Inflammatory macrophage (primary cell): ENCODE measurements around the gene MRPS14.

Experiments used
- DNase-seq, 2 donors: peaks; one replicate each; pipeline ENCODE4 v3.0.0-alpha.2; 2020 to 2022

The MRPS14 gene

DNA sequence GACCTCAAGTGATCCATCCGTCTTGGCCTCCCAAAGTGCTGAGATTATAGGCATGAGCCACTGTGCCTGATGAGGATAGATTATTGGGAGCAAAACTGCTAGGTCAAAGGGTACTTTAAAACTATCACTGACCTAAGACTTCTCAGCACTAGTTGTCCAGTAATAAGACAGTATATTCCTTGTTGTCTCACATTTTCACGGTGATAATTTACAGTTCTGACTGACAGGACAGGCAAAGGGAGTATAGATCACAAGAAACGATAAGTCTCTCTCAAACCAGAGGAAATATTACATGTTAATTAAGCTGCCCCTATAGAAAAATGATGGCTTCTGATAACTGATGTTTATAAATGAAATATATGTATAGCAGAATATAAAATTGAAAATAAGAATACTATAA lies 3.7 kb downstream of the MRPS14 start:
- DNase-seq: no peak

DNA sequence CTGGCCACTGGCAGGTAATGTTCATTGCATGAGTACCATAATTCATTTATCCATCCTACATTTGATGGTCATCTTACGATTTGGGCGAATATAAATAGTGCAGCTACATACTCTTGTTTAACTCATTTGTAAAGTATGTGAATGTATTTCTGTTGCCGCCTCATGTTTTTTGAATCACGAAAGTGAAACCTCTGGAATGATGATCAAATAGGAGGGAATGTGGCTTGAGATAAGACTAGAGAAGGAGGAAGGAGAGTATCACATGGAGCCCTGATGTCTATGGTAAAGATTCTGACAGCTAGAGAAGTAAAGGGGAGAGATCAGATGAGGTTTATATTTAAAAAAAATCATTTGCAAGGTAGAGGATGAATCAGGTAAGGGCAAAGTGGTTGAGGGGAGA lies 8.0 kb downstream of the MRPS14 start:
- no peak for DNase-seq

DNA sequence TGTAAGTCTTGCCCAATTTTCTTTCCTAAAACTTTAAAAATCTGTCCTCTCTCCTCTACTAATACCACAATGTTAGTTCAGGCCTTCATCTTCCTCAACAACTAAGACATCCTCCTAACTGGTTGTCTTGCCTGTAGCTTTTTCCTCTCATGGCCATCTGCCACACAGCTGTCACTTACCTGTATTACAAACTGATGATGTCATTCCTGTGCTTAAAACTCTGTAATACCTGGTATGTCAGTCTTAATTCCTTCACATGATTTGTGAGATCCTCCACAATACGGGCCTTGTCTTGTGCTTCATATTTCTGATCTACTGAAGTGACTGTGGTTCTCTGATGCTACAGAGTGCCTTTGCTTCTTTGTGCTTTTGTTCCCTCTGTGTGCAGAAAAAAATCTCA lies 9.8 kb downstream of the MRPS14 start:
- DNase-seq: no peak

DNA sequence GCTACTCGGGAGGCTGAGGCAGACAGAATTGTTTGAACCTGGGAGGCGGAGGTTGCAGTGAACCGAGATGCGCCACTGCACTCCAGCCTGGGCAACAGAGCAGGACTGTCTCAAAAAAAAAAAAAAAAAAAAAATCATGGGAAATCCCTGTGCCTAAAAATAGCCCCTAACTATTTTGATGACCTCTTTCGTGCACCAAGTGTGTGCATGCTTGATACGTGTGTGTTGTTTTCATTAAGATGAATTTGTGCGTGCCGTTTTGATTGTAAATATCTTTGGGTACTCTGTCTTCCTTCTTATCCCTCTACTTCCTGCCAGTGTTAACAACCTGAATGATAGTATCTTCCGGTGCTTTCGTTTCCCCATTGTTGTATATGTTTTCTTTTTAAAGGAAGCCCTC lies 13.7 kb downstream of the MRPS14 start:
- no peak for DNase-seq

DNA sequence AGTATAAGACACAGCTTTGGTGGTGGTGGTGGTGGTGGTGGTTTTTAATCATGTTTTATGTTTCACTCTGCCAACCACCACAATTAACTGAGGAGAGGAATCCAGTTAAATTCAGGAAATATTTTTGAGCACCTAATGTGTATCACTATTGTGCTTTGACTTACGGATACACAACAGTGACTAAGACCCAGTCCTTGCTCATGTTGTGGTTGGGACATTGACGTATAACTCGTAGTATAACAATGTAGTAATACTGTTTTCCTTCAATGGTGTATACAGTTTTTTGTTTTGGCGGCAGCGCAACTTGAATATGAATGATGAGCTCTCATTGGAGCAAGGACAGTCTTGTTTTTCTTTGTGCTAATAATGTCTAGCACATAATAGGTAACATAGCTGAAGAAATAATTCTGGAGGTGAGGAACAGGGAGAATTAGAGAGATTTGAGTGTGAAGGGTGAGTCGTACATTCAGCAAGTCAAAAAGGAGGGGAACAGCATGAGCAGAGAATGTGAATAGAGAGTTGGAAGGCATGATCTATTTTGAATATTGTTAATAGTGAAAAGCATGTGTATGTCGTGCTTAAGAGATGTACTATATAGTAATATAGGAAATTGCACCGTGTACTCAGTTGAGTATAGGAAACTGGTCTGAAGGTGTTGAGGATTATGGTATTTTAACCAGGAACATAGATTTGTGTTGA lies 18.0 kb downstream of the MRPS14 start:
- DNase-seq: no peak

DNA sequence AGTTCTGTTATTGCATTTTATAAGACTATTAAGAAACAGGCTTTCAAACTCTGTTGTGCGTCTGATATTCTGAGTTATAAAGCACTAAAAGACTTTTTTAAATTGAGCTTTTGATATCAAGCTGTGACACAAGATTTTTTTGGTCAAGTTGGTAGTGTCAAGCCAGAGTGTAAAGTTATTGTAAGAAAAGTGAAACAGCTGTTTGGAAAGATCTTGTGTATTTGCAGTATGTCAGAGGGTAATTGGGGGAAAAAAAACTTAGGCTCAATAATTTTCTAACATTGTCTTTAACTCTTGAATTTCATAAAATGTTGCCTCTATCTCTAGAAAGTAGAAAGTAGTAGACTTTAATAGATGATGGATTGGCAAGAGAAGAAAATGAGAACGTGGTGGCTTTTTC lies 19.7 kb downstream of the MRPS14 start:
- DNase-seq: no peak

DNA sequence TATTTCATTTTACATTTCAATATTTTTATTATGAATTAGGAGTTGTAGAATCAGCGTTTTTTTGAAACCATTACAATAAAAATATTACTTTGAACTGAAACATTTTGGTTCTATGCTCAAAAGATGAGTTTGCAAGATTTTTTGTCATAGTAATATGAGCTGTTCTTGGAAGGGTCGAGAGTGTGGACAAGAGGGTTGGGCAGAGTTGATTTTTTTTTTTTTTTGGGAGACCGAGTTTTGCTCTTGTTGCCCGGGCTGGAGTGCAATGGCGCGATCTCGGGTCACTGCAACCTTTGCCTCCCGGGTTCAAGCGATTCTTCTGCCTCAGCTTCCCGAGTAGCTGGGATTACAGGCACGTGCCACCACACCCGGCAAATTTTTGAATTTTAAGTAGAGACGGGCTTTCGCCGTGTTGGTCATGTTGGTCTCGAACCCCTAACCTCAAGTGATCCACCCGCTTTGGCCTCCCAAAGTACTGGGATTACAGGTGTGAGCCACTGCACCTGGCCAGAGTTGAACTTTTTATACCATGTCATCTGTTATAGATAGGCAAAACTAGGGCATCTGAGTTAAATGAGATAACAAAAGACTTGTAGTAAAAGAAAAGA lies 20.2 kb downstream of the MRPS14 start:
- no peak for DNase-seq

DNA sequence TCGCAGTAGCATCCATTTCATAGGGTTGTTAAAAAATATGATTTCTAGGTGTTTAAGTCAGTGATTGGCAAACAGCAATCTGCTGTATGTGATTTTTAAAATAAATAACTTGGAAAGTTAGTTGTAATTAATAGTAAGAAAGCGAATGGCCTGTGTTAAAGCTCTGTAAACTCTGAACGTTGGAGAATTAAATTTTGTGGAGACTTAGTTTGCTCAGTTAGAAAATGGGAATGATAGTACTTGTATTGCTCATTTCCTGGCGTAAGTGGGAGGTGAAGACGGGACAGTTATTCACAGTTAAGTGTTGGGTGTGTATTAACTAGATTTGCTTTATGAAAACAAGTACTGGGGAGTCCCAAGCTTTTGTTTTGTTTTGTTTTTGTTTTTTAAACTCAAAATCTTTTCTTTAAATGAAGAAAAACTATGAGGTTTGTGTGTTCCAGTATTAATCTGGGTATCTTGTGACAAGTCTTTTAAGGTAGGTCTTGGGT lies 22.5 kb downstream of the MRPS14 start:
- no peak for DNase-seq

DNA sequence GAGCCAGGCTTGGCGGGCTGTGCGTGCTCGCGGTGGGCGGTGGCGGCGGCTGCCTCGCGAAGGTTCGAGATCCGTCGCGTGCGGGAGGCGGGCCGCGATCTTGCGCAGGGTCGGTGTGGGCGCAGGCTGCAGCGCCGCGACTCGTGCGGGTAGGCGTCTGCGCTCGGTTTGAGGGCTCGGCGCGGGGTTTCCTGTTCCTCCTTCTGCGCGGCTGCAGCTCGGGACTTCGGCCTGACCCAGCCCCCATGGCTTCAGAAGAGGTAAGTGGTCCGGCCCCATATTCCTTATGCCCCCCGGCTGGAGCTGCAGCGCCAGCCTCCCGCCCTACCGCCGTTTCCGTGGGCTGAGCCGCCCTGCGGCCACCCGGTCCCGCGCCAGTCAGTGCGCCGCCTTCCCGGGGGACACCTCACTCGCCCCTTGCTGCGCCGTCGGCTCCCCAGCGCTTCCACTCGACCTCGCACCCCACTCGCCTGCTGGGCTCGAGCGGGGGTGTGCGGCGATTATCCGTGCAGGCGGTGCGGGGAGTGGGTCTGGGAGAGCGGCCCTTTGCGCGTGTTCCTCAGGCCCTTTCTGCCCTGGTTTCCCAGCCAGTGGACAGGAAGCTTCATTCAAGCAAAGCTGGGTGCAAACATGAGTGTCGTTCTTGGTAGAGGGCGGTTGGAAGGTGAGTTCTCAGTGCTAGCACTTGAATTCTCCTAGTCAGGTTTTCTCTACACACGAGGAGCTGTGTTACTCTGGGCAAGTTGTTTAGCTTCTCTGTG lies 23.1 kb downstream of the MRPS14 start, which contains the start of gene CACYBP:
Gene CACYBP, plus strand, starts transcription at position 12 of the 761 bp plus-strand sequence. Its CDS starts 234 bp downstream, at position 246.
- peak in 1 of 2 donors; percentile 33 for DNase-seq

DNA sequence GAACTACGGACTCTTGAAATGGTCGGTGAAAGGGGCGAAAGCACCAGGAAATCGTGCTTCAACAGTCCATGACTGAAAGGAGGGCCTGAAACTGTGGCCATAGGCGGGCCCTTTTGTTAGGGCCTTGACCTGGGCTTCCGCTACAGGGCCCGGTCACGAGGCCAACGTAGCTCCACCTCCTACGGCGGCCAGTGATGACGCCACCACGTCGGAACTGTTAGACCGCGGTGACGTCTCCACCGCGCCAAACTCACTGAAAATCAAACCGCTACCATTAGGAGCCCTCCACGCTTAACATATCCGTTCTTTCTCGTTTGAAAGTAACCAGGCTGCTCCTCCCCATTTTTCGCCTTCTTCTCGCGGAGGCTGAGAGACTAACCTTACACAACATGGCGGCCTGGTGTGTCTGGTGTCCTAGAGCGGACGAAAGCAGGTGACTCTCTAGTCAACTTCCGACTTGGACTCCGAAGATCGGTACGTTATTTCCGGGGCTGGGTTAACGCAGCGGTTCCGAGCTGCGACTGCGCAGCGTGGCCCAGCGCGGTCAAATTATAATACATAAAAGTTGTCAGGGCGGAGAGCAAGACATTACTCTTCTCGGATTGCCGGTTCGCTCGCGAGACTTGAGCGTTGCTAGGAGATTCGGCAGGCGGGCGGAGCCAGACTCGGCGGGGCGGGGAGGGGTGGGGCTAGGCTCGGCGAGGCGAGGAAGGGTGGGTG lies 23.8 kb downstream of the MRPS14 start:
- DNase-seq: peak; percentile 99 to 100

DNA sequence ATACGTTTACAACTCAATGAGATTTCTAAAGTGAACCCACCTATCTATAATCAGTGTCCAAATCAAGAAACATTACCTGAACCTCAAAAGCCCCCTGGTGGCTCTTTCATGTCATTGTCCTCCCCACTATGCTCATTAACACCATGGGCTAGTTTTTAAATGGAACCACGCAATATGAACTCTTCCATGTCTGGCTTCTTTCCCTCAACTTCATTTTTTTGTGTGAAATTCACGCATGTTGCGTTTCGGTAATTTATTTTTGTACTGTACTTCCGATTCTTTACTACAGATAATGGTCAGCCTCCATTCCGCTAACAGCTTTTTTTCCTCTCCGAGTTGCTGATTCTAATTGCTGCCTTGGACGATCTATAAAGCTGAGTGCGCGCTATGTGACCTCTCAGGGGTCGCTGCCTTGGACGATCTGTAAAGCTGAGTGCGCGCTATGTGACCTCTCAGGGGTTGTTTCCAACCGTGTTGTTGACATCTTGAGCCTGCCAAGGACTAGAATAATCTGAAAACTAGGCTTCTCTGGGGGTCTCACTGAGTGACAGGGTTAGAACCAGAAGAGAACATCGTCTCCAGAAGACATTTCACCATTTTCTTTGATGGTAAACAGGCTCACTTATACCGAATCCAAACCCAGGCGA lies 24.5 kb downstream of the MRPS14 start:
- DNase-seq: peak; percentile 65 to 68

DNA sequence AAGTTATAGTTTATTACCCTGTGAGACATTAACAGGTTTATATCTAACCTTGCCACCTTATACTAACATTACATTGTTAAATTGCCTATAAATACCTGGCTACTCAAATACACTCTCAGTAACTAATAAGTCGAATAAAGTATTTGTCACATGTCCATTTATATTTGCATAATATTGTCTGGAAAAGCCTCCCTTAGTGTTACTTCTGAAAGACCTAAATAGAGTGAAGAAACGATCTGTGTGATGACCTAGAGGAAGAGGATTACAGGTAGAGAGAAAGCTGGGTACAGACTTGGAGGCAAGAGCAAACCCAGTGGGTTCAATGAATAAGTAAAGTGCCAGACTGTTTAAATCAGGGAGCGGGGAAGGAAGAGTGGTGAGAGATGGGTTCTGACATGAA lies 26.2 kb downstream of the MRPS14 start:
- DNase-seq: no peak

DNA sequence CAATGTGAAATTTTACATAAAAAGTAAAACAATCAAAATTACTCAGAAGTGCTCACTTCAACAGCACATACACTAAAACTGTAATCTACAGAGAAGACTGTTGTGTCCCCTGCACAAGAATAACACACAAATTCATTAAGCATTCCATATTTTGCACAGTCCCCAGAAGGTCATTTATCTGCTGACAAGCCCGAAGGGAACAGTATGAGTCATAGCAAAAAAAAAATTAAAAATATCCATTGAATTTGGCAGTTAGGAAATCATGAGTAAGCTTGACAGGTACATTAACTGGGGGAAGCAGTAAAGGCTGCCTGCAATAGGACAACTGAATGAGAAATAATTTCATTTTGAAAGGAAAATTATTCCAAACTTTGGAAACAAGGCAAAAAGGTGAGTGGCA lies 26.7 kb downstream of the MRPS14 start:
- peak in 1 of 2 donors; percentile 17 for DNase-seq

DNA sequence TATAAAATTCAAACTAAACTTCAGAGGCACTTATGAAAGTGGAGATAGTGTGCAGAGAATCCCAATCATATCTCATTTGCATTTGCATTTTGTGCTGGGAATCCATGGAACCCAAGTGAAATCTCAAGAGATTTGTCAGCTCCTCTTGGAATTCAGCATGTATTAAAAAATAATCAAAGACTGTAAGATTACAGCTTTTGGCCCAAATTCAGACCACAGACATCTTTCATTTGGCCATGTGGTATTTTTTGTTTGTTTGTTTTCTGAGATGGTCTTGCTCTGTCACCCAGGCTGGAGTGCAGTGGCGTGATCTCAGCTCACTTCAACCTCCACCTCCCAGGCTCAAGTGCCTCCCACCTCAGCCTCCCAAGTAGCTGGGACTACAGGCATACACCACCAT lies 27.3 kb downstream of the MRPS14 start:
- DNase-seq: no peak

DNA sequence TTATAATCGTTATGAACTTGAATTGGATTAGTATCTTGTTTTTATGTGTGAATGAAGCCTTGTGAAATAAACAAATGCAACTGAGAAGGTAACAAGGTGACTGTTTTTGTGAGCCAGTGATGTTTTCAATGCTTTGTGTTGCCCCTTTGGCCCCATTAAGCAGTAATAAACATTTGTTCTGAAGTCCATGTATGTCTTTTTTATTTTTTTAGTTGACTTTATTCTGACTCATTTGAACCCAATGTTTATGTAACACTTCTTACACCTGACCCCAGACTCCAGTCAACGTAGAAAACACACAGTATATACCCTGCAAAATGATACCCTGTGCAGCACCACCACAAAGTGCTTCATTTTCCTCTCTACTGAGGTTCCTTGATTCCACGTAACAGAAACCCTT lies 28.1 kb downstream of the MRPS14 start:
- DNase-seq: no peak

DNA sequence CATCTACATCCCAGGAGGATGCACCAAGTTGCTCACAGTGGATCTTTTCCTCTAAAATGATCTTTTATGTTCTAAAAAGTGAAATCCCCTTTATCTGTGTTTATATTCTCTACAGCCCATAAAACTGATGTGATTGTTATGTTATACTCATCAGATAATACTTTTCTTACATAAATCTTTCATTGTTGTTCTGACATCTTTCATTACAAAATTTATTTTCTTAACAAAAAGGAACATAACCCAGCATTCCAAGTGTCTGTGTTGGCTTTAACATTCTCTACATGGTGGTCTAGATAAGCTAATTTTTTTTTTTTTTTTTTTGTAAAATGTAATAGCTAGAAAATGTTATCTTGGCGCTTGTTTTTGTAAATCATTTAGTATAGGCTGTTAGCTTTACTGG lies 31.8 kb downstream of the MRPS14 start:
- DNase-seq: no peak

DNA sequence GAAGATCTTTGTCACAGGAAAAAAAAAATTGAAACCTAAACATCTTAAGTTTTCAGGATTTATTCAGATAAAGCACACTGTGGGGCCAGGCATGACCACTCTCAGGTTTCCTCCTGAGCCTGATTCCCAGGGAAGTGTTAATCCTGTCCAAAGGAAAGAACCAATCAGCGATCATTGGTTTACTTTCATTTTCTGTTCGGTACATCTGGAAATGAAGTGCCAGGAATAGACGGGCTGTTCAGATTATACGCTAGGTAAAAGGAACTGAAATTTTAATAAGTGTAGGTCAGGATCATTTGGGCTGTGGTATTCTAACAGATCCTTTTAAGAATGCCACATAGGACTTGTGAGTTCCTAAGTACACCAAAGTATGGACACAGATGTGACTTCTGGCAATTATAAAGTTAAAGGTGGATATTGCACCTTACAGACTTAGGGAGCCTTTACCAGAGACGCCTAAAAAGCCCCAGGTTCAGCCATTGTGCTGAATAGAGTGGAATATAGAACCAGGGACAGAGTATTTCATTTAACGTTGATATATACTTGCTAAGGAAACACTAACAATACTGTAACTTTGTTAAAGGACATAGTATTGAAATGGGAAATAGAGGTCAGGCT lies 32.7 kb downstream of the MRPS14 start:
- peak; percentile 43 to 53 for DNase-seq

DNA sequence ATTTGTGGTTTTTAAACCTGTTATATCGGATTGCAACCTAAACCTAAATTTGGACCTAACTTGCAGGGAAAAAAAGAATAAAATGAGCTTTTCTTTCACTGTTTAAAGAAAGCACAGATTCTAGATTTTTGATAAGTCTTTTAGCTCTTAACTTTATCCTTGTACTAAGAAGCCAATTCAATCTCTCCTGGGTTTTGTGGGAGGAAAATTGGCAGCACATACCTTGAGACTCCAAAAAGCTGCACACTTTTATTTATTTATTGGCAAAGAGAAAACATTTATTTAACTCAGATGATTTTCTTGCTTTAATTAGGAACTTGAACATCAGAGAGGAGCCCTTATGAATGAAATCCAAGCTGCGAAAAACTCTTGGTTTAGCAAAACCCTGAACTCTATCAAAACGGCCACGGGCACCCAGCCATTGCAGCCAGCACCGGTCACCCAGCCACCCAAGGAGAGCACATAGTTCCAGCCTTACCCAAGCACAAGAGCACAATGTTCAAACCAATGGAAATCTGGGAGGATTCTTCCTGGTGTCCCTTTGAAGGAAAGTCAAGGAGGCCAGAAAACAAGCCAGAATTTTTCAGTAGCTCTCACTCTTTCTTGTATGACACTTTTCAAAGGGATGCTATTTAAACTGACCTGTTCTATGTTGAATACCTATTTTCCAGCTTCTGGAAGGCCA lies 33.5 kb downstream of the MRPS14 start:
- DNase-seq: no peak

DNA sequence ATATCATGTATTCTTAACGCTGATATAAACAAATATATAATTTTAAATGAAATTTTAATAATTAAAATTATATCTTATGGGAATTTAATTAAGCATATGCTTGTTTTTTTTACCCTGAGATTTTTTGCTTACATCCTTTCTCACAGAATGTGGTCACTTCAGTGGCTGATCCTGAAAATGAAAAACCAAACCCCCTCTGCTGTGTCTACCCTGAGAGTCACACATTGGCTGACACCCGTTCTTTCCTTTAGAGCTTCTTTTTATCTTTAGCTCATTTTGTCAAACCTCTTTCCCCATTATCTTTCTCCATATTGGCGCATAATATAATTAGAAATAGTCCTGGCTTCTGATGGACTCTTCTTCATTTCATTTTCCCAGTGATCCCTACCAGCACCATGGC lies 34.2 kb downstream of the MRPS14 start:
- DNase-seq: no peak

DNA sequence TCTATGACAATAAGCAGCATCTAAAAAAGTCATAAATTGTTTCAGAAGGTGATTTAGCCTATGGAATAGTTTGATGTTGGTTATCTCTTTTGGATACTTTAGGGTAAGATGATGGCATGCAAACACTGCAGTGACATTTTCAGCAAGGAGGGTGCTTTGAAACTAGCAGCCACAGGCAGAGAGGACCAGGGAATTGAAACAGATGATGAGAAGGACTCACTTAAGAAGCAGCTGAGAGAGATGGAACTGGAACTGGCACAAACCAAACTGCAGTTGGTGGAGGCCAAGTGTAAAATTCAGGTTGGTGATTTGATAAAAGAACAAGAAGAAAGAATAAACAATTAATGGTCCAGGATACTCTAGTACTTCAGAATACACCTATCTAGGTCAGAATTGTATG lies 34.7 kb downstream of the MRPS14 start:
- DNase-seq: no peak

DNA sequence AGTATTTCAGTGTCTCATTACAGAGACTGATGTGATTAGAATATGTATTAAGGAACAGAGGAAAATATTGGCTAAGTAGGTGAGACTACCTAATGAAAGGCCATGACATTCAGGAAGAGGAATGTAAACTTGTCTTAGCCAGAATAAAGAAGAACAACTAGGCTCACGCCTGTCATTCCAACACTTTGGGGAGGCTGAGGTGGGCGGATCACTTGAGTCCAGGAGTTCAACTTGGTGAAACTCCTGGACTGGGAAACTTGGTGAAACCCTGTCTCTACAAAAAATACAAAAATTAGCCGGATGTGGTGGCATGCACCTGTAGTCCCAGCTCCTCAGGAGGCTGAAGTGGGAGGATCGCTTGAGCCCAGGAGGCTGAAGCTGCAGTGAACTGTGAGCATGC lies 38.3 kb downstream of the MRPS14 start:
- no peak for DNase-seq
